Raji (cell line): Measurements from ENCODE around the gene SMCO1.

ENCODE experiments used
- POLR2A ChIP-seq: IDR thresholded peaks from 2 replicates; pipeline ENCODE4 v1.6.1; 2011; ENCODE audit warnings: low read depth, low read length, control low read depth; ENCODE audit not compliant: insufficient read depth

Gene SMCO1

GRCh38 chr3:196531418-196531817, 16.3 kb upstream of the SMCO1 start:
- no peak for TF ChIP-seq POLR2A

DNA sequence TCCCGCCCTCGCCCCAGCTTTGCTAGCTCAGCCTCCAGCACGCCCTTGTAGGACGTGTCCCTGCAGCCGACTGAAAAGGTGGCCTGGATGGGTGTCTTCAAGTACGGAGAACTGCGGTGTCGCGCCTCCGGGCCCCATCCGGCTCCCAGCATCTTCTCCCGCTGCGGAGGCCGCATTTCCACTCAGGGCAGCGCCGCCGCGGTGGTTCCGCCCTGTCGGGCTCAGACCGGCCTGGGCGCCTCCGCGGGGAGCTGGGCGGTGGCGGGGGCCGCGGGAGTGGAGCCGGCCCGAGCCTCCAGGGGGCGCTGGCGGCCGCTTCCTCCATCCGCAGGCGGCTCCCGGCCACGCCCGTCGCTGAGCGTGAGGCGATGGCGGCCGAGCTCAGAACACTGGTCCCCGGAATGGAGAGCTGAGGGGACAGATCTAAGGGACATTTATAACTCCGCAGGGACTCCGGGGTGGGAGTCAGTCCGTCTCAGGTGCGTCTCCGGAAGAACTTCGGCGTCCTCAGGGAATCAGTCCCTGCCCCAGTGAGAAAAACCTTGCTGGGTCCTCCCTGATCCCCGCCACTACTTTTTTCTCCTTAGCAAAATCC, 13.6 kb upstream of the SMCO1 start:
- TF ChIP-seq POLR2A = peak; percentile 76

DNA sequence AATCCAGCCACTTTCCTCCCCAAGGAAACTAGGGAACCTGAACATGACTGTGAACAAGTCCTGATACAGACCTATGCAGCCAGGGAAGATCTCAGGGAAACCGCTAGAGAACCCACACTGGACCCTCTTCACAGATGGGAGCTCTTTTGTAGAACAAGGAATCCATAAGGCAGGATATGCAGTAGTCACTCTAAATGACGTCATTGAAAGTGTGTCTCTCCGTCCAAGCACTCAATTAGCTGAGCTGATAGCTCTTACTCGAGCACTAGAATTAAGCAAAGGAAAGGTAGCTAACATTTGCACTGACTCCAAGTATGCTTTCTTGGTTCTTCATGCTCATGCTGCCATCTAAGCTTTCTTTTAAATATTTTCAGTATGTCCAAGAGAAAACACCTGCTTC, 10.0 kb upstream of the SMCO1 start:
- no peak for TF ChIP-seq POLR2A

DNA sequence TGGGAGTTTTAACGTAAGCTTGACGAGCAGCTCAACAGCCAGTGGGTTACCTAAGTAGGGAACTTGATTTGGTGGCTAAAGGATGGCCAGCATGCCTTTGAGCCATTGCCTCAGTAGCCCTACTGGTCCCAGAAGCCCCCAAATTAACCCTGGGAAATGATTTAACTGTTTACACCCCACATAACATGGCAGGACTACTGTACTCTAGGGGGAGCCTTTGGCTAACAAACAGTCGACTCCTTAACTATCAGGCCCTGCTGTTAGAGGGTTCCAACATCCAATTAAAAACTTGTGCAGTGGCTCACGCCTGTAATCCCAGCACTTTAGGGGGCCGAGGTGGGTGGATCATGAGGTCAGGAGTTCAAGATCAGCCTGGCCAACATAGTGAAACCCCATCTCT, 9.4 kb upstream of the SMCO1 start:
- TF ChIP-seq POLR2A = no peak

- no peak for TF ChIP-seq POLR2A
Observed at GRCh38 chr3:196523841-196524240, 8.7 kb upstream of the SMCO1 start.

DNA sequence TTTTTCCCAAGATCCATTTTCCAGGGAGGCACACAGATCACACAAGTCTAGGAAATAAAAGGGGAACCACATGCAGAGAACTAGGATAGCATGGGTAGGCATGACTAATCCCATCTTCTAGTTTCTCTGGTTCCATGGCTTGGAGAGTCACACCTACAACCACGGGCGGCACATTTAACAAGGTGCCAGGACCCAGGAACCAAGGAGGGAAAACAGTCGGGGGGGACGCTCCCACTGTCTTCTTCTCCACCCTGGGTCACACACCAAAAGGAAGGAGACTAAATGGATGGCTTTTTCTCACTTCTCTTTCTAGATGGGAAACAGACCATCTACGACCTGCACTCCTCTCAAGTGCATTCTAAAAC, 4.6 kb upstream of the SMCO1 start:
- no peak for TF ChIP-seq POLR2A

GRCh38 chr3:196518966-196519717, 4.0 kb upstream of the SMCO1 start:
- no peak for TF ChIP-seq POLR2A

GRCh38 chr3:196517919-196518318, 2.8 kb upstream of the SMCO1 start:
- no peak for TF ChIP-seq POLR2A

- TF ChIP-seq POLR2A = no peak
Observed at GRCh38 chr3:196517162-196517800, 2.1 kb upstream of the SMCO1 start.

GRCh38 chr3:196514350-196514716, 813 bp downstream of the SMCO1 start:
- no peak for TF ChIP-seq POLR2A

DNA sequence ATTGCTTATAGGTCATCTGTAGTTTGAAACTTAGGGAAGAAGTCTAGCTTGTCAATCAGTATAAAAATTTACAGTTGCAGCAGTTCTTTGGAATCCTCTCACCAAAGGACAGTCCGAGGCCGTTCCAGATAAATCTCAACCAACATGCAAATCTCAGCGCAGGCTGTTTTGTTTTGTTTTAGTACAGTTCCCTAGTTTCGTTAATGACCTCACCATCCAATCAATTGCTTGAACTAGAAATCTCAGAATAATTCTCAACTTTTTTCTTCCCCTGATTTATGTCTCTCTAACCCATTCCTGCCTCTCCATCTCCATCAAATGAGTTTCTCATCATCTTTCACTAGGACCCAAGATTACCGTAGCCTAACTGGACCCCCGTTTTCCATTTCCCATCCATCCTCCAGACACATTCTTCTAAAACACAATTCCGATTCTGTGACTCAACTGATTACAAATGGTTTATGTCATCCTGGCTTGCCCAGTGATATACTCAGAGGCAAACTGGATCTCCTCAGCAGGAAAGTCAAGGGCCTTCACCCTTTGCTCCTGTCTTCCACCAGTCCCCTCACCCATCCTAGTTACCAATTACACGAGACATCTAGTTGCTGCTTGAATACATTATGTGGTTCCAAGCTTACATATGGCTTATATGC, 1.3 kb downstream of the SMCO1 start:
- TF ChIP-seq POLR2A = no peak

DNA sequence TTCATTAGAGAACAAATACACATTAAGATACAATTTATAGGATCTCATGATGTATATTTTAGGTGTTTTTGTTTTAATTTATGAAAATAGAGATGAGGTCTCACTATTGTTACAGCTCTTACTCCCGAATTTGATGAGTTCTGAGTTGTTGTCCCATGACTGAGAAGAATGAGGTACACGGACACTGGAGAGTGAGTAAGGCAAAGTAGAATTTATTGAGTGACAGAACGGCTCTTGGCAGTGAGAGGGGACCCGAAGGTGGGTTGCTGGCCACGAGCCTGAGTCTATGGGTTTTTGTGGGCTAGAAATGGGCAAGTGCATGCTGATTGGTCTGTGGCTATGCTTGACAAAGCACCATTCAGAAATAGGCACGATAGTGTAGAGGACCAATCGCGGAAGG, 8.5 kb downstream of the SMCO1 start:
- TF ChIP-seq POLR2A = no peak

- TF ChIP-seq POLR2A = no peak
Observed at GRCh38 chr3:196504556-196504955, 10.6 kb downstream of the SMCO1 start.

- peak; percentile 95 for TF ChIP-seq POLR2A
Observed at GRCh38 chr3:196503196-196504076, 11.7 kb downstream of the SMCO1 start, which contains the start of gene RNF168. Gene RNF168, minus strand, starts transcription at chr3:196503768. Its CDS starts 595 bp downstream, at chr3:196503173.

DNA sequence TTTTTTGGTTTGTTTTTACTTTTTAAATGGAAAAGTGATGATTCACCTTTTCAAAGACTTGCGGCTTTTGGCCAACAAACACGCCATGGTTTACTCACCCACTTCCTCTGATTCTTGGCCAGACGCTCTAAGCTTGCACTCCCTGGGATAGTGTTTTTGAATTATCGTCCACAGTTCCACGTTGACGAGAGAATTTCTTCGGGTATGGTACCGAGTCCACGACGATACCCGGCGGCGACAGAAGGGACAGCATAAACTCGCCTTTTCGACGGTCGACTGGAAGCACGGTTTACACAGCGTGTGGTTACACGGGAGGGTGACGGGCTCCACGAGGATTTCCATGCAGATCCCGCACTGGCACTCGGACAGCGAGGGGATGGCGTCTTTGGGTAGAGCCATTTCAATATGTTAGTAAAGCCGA, 12.4 kb downstream of the SMCO1 start:
- TF ChIP-seq POLR2A = no peak

- TF ChIP-seq POLR2A = no peak
Observed at GRCh38 chr3:196501316-196502044, 13.7 kb downstream of the SMCO1 start.
